ENCODE data around the gene GREB1L.

GREB1L gene

DNA sequence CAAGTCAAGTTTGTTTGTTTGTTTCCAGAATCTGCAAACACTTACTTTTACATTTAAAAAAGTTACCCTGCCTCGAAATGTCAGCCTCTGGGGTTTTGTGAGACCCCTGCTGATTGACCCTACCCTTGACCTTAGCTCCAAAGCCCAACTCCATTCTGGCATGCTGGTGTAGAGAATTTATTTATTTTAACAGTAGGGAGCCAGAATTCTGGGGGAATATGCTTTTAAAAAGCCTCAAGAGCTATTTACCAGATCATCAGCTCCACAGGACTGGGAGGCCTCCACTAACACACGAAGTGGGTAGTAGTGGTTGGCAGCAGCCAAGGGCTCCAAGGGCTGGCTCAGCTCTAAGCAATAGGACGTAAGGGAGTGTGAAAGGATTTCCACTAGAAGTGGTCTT, 23.2 kb upstream of the GREB1L start:
- no peaks in the 10 kb centered on the region for H3K27me3 ChIP-seq (replicated peaks)
- DNase-seq, result no peak
- TF ChIP-seq, protein P1, sequence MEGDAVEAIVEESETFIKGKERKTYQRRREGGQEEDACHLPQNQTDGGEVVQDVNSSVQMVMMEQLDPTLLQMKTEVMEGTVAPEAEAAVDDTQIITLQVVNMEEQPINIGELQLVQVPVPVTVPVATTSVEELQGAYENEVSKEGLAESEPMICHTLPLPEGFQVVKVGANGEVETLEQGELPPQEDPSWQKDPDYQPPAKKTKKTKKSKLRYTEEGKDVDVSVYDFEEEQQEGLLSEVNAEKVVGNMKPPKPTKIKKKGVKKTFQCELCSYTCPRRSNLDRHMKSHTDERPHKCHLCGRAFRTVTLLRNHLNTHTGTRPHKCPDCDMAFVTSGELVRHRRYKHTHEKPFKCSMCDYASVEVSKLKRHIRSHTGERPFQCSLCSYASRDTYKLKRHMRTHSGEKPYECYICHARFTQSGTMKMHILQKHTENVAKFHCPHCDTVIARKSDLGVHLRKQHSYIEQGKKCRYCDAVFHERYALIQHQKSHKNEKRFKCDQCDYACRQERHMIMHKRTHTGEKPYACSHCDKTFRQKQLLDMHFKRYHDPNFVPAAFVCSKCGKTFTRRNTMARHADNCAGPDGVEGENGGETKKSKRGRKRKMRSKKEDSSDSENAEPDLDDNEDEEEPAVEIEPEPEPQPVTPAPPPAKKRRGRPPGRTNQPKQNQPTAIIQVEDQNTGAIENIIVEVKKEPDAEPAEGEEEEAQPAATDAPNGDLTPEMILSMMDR (IDR thresholded peaks at IDR 0.05; ENCODE audit: low read depth, low read length, missing control alignments), result no peak
- in situ Hi-C loops (cut with HindIII; ENCODE audit: low pct_ligation_motif_present, low sequenced_read_pairs), result no loop called here
- H3K4me3 ChIP-seq (ENCODE audit: low read depth, low read length), result no peak overlapping the region
- H3K27ac ChIP-seq, result no peak overlapping the region
- H3K36me3 ChIP-seq (replicated peaks), result no peaks in the 10 kb centered on the region

DNA sequence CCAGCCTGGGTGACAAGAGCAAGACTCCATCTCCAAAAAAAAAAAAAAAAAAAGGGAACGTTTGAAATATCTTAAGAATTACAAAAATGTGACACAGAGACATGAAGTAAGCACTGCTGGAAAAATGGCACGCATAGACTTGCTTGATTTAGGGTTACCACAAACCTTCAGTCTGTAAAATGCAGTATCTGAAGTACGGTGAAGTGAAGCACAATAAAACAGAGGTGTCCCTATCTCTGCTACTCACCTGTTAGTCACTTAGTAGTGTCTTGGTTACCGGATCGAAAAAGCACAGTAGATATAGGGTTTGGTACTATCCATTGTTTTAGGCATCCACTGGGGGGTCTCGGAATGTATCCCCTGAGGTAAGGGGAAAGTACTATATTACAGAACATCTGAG, 11.6 kb upstream of the GREB1L start:
- no peak overlapping the region for H3K27ac ChIP-seq
- H3K4me3 ChIP-seq (ENCODE audit: low read depth, low read length), result no peak overlapping the region
- TF ChIP-seq, protein P1 (IDR thresholded peaks at IDR 0.05; ENCODE audit: low read depth, low read length, missing control alignments), result no peak
- no peak for DNase-seq
- no peaks in the 10 kb centered on the region for H3K36me3 ChIP-seq (replicated peaks)
- H3K27me3 ChIP-seq (replicated peaks), result no peaks in the 10 kb centered on the region
- in situ Hi-C loops (cut with HindIII; ENCODE audit: low pct_ligation_motif_present, low sequenced_read_pairs), result no loop called here

DNA sequence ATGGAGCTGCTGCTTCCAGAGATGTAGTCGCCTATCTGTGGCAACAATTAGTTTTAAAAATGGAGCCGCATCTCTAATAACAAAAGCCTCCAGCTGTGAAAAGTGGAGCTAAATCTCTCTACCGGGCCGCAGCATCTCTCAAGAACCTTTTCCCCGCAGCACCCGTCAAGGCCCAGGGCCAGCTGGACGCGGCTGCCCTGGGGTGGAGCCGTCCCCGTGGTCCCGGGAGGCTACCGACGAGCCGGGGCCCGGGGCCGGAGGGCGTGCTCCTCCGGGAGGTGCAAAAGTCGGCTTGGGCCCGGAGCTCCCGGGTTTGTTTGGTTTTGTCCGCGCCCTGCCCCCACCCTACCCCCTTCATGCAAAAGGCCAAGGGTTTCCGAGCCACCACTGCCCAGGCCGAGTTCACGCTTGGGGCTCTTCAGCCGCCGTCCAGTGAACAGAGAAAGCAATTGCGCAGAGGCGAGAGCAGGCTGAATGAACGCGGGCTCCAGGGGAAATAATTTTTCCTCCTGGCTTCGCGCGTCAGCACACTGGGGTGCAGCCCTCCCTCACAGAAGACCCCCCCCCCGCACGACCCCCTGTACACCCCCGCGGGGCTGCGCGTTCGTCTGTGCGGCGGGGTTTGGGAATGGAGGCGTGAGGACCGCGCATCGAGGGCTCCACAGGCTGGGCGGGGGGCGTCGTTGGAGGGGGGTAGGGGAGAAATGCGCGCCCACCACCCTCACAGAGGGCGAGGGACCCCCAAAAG, 557 bp upstream of the GREB1L start:
- DNase-seq, result no peak
- H3K36me3 ChIP-seq (replicated peaks), result no peaks in the 10 kb centered on the region
- no peak overlapping the region for H3K27ac ChIP-seq
- H3K4me3 ChIP-seq (ENCODE audit: low read depth, low read length), result peak overlapping the region; percentile 26
- peaks cover 41% of the 10 kb centered on the region for H3K27me3 ChIP-seq (replicated peaks)
- in situ Hi-C loops (cut with HindIII; ENCODE audit: low pct_ligation_motif_present, low sequenced_read_pairs), result no loop called here
- TF ChIP-seq, protein P1 (IDR thresholded peaks at IDR 0.05; ENCODE audit: low read depth, low read length, missing control alignments), result no peak

DNA sequence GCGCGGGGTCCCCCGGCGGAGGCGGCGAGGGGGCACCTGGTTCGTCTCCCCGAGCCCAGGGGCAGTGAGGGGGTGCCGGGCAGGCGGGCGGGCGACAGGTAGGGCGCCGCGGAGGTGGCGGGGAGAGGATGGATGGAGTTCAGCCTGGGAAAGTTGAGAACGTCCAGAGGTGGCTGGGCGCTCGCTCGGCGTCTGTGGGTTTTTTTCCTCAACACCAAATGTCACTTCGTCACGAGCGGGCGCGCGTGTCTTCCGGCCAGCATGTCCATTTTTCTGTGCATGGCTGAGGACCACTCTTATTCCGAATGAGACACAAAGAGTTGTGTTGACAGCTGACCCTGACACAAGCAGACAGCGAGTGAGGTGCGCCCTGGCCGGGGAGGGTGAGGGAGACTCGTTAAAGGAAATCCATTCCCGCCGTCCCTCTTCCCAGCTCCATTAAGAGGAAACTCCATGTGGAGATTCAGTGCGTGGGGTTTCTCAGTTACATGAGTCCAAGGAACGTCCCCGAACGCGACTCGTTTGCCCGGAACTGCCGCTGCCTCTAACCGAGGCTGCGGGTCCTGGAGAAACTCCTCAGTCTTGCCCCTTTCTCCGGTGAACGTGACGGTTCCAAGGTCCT, 859 bp downstream of the GREB1L start:
- H3K27ac ChIP-seq, result no peak overlapping the region

DNA sequence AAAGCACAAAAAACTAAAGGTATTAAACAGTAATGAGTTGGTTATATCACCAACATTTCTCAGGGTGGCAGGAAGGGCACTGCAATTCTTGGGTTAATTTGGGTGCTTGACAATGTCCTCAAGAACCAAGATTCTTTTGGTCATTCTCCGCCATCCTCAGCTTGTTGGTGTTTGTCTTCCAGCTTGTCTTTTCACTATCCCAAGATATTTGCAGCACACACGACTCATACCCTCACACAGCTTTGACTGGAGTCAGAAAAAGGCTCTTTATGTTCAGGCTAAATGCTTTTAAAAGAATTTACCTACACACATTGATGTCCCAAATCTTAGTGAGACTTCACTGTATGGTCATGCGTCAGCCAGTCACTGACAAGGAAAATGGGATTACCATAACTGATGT, 12.5 kb downstream of the GREB1L start:
- no peaks in the 10 kb centered on the region for H3K36me3 ChIP-seq (replicated peaks)
- TF ChIP-seq, protein P1 (IDR thresholded peaks at IDR 0.05; ENCODE audit: low read depth, low read length, missing control alignments), result no peak
- no peak for DNase-seq
- in situ Hi-C loops (cut with HindIII; ENCODE audit: low pct_ligation_motif_present, low sequenced_read_pairs), result no loop called here
- H3K27me3 ChIP-seq (replicated peaks), result peaks cover 4% of the 10 kb centered on the region
- no peak overlapping the region for H3K27ac ChIP-seq
- H3K4me3 ChIP-seq (ENCODE audit: low read depth, low read length), result no peak overlapping the region

More for the DNA sequence above, 859 bp downstream of the GREB1L start:
- DNase-seq, result no peak
- TF ChIP-seq, protein P1 (IDR thresholded peaks at IDR 0.05; ENCODE audit: low read depth, low read length, missing control alignments), result no peak
- Histone ChIP-seq H3K36me3 (replicated peaks) (no peaks in the 10 kb centered on the region), H3K4me3 (ENCODE audit: low read depth, low read length) (peak overlapping the region; percentile 46), H3K27me3 (replicated peaks) (peaks cover 41% of the 10 kb centered on the region)
- in situ Hi-C loops (cut with HindIII; ENCODE audit: low pct_ligation_motif_present, low sequenced_read_pairs), result no loop called here

All from brain microvascular endothelial cell (primary cell).